WTC11 (cell line): ENCODE results near the gene ARAP1. TPM values are rescaled to one million over a fixed set of nuclear protein-coding genes. Genes with fewer than 3 reads are reported as not detected.

Experiments used
- ATAC-seq: fragments of 200-7000 bp; cut with Tn5 transposase; 2 replicates; pipeline ENCODE4 v1.10.0; 2021; ENCODE audit warnings: mild to moderate bottlenecking, moderate library complexity
- CTCF ChIA-PET: fragments of 300-600 bp; sonication (Branson Sonifier 250); formaldehyde crosslinking; loops from one replicate; lab custom pipeline; 2021; ENCODE audit warnings: antibody characterized with exemption; lab: Charles Lee
- POLR2A ChIA-PET: fragments of 350-600 bp; sonication (Branson Sonifier 250); formaldehyde crosslinking; loops from one replicate; lab custom pipeline; 2021; ENCODE audit warnings: antibody characterized with exemption; lab: Charles Lee
- DNase-seq: peaks from one replicate; pipeline ENCODE4 v3.0.0; 2021; ENCODE audit warnings: low spot score
- H3K27ac Mint-ChIP-seq: 2 replicates; pipeline ENCODE4 v1.8.0; 2021; ENCODE audit warnings: mixed read lengths
- H3K27me3 Mint-ChIP-seq: 2 replicates; pipeline ENCODE4 v1.8.0; 2021; ENCODE audit warnings: low read depth, mild to moderate bottlenecking, moderate library complexity, mixed read lengths
- H3K36me3 Mint-ChIP-seq: 2 replicates; pipeline ENCODE4 v1.8.0; 2021; ENCODE audit warnings: mixed read lengths
- H3K4me1 Mint-ChIP-seq: 2 replicates; pipeline ENCODE4 v1.8.0; 2022; ENCODE audit warnings: mixed read lengths
- H3K4me3 Mint-ChIP-seq: 2 replicates; pipeline ENCODE4 v1.8.0; 2021; ENCODE audit warnings: mild to moderate bottlenecking, moderate library complexity, mixed read lengths
- H3K9me3 Mint-ChIP-seq: 2 replicates; pipeline ENCODE4 v1.8.0; 2021; ENCODE audit warnings: mixed read lengths
- ATF2 ChIP-seq: sonication (generic); formaldehyde crosslinking; IDR thresholded peaks from 2 replicates; pipeline ENCODE4 v1.8.1; 2022; ENCODE audit warnings: low read depth, missing genetic modification reagents, borderline replicate concordance
- ATF3 ChIP-seq: sonication (generic); formaldehyde crosslinking; conservative IDR thresholded peaks from 2 replicates; pipeline ENCODE4 v1.8.1; 2022; ENCODE audit warnings: mild to moderate bottlenecking, missing genetic modification reagents
- ETV6 ChIP-seq: sonication (generic); formaldehyde crosslinking; IDR thresholded peaks from 2 replicates; pipeline ENCODE4 v1.8.1; 2022; ENCODE audit warnings: mild to moderate bottlenecking, missing genetic modification reagents
- FOXP1 ChIP-seq: sonication (generic); formaldehyde crosslinking; IDR thresholded peaks from 2 replicates; pipeline ENCODE4 v1.8.0; 2022; ENCODE audit warnings: missing genetic modification reagents, mild to moderate bottlenecking, moderate library complexity, borderline replicate concordance
- IRF1 ChIP-seq: sonication (generic); formaldehyde crosslinking; IDR thresholded peaks from 2 replicates; pipeline ENCODE4 v1.8.0; 2023; ENCODE audit warnings: missing genetic modification reagents
- IRF2 ChIP-seq: sonication (generic); formaldehyde crosslinking; IDR thresholded peaks from 2 replicates; pipeline ENCODE4 v1.8.0; 2022; ENCODE audit warnings: low read depth, missing genetic modification reagents, borderline replicate concordance
- MAX ChIP-seq: sonication (generic); formaldehyde crosslinking; IDR thresholded peaks from 2 replicates; pipeline ENCODE4 v1.8.0; 2022; ENCODE audit warnings: mild to moderate bottlenecking, missing genetic modification reagents
- MYBL2 ChIP-seq: sonication (generic); formaldehyde crosslinking; IDR thresholded peaks from 2 replicates; pipeline ENCODE4 v1.8.1; 2023; ENCODE audit warnings: mild to moderate bottlenecking, moderate library complexity, missing genetic modification reagents
- NFYB ChIP-seq: sonication (generic); formaldehyde crosslinking; conservative IDR thresholded peaks from 2 replicates; pipeline ENCODE4 v1.8.0; 2022; ENCODE audit warnings: low read depth, missing genetic modification reagents
- ZNF232 ChIP-seq: sonication (generic); formaldehyde crosslinking; IDR thresholded peaks from 2 replicates; pipeline ENCODE4 v1.8.0; 2022; ENCODE audit warnings: mild to moderate bottlenecking, missing genetic modification reagents
- ZNF317 ChIP-seq: sonication (generic); formaldehyde crosslinking; IDR thresholded peaks from 2 replicates; pipeline ENCODE4 v1.8.1; 2023; ENCODE audit warnings: low read depth, mild to moderate bottlenecking, moderate library complexity, missing genetic modification reagents, borderline replicate concordance
- ZNF425 ChIP-seq: fragments of 250-450 bp; sonication (Bioruptor Pico); conservative IDR thresholded peaks from 2 replicates; pipeline ENCODE4 v1.9.0; 2021; ENCODE audit warnings: mild to moderate bottlenecking
- total RNA-seq: library from RNA; stranded (reverse); gene quantifications from 3 replicates; pipeline ENCODE4 v1.2.3, GENCODE V29; 2021
- TF ChIP-seq, protein P1 (sequence below): sonication (generic); formaldehyde crosslinking; IDR thresholded peaks from 2 replicates; pipeline ENCODE4 v1.8.1; 2023; ENCODE audit warnings: mild to moderate bottlenecking, missing genetic modification reagents, moderate library complexity
- TF ChIP-seq, protein P2 (sequence below): sonication (generic); formaldehyde crosslinking; IDR thresholded peaks from 2 replicates; pipeline ENCODE4 v1.8.1; 2022; ENCODE audit warnings: low read depth, mild to moderate bottlenecking, moderate library complexity, missing genetic modification reagents, borderline replicate concordance
- TF ChIP-seq, protein P3 (sequence below): sonication (generic); formaldehyde crosslinking; IDR thresholded peaks from 2 replicates; pipeline ENCODE4 v1.8.1; 2022; ENCODE audit warnings: mild to moderate bottlenecking, missing genetic modification reagents, moderate library complexity, borderline replicate concordance
- TF ChIP-seq, protein P4 (sequence below): fragments of 250-450 bp; sonication (Bioruptor Pico); IDR thresholded peaks from 2 replicates; pipeline ENCODE4 v1.9.0; 2021; ENCODE audit warnings: mild to moderate bottlenecking

ARAP1 gene
- total RNA-seq, 1 experiment from 2014 or later: 98.8 TPM

GRCh38 chr11:72758690-72759389 lies 6.6 kb upstream of the ARAP1 start:
- no peak for ATAC-seq
- Mint-ChIP-seq H3K4me3 (no peak overlapping the region), H3K4me1 (peaks cover 20% of the 10 kb centered on the region), H3K9me3 (no peaks in the 10 kb centered on the region), H3K27me3 (peaks cover 6% of the 10 kb centered on the region), H3K27ac (no peak overlapping the region; the same call in 1 of the 2 replicates), H3K36me3 (peaks cover 11% of the 10 kb centered on the region)
- CTCF ChIA-PET: interaction anchor here (1.1 to 1.4 kb wide), 3 partner anchors 28 to 35 kb away, joined by 4 to 7 read pairs (median 5); partner anchors contain the start of gene STARD10
- DNase-seq: no peak
- TF ChIP-seq, protein P1, sequence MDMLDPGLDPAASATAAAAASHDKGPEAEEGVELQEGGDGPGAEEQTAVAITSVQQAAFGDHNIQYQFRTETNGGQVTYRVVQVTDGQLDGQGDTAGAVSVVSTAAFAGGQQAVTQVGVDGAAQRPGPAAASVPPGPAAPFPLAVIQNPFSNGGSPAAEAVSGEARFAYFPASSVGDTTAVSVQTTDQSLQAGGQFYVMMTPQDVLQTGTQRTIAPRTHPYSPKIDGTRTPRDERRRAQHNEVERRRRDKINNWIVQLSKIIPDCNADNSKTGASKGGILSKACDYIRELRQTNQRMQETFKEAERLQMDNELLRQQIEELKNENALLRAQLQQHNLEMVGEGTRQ (CRISPR knock-in tag): no peak
- no peak for TF ChIP-seq ETV6
- no peak for TF ChIP-seq ZNF232 (CRISPR knock-in tag)
- TF ChIP-seq ZNF425 (CRISPR knock-in tag): no peak
- TF ChIP-seq, all 79 proteins: peak for 0
- POLR2A ChIA-PET: no interaction called here

GRCh38 chr11:72758304-72758689 lies 6.1 kb upstream of the ARAP1 start:
- DNase-seq: no peak
- ChIA-PET CTCF (interaction anchor here (0.8 to 1.4 kb wide), 2 partner anchors 29 to 33 kb away, joined by 3 to 7 read pairs; no protein-coding TSS in a partner anchor), POLR2A (no interaction called here)
- H3K4me1 Mint-ChIP-seq: peaks cover 17% of the 10 kb centered on the region
- H3K27ac Mint-ChIP-seq: no peak overlapping the region
- H3K27me3 Mint-ChIP-seq: peaks cover 6% of the 10 kb centered on the region
- H3K4me3 Mint-ChIP-seq: no peak overlapping the region
- TF ChIP-seq IRF1 (CRISPR knock-in tag) (no peak), ETV6 (no peak), MYBL2 (no peak), IRF2 (CRISPR knock-in tag) (no peak), ZNF317 (CRISPR knock-in tag) (no peak), NFYB (CRISPR knock-in tag) (no peak), ATF3 (CRISPR knock-in tag) (no peak), ATF2 (CRISPR knock-in tag) (no peak), MAX (no peak), FOXP1 (CRISPR knock-in tag) (no peak)
- TF ChIP-seq, protein P2, sequence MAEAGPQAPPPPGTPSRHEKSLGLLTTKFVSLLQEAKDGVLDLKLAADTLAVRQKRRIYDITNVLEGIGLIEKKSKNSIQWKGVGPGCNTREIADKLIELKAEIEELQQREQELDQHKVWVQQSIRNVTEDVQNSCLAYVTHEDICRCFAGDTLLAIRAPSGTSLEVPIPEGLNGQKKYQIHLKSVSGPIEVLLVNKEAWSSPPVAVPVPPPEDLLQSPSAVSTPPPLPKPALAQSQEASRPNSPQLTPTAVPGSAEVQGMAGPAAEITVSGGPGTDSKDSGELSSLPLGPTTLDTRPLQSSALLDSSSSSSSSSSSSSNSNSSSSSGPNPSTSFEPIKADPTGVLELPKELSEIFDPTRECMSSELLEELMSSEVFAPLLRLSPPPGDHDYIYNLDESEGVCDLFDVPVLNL: no peak
- TF ChIP-seq, protein P3, sequence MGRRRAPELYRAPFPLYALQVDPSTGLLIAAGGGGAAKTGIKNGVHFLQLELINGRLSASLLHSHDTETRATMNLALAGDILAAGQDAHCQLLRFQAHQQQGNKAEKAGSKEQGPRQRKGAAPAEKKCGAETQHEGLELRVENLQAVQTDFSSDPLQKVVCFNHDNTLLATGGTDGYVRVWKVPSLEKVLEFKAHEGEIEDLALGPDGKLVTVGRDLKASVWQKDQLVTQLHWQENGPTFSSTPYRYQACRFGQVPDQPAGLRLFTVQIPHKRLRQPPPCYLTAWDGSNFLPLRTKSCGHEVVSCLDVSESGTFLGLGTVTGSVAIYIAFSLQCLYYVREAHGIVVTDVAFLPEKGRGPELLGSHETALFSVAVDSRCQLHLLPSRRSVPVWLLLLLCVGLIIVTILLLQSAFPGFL: no peak
- TF ChIP-seq, protein P4, sequence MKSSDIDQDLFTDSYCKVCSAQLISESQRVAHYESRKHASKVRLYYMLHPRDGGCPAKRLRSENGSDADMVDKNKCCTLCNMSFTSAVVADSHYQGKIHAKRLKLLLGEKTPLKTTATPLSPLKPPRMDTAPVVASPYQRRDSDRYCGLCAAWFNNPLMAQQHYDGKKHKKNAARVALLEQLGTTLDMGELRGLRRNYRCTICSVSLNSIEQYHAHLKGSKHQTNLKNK (CRISPR knock-in tag): no peak
- peaks cover 11% of the 10 kb centered on the region for H3K36me3 Mint-ChIP-seq
- no peak for ATAC-seq
- H3K9me3 Mint-ChIP-seq: no peaks in the 10 kb centered on the region
